ENCODE data around the gene SLC36A4.
"Not testable (repeated sequence)": the region's sequence is repeated elsewhere in the genome, so short reads cannot be mapped to it uniquely, and the experiment has no call there.

SLC36A4 gene

DNA sequence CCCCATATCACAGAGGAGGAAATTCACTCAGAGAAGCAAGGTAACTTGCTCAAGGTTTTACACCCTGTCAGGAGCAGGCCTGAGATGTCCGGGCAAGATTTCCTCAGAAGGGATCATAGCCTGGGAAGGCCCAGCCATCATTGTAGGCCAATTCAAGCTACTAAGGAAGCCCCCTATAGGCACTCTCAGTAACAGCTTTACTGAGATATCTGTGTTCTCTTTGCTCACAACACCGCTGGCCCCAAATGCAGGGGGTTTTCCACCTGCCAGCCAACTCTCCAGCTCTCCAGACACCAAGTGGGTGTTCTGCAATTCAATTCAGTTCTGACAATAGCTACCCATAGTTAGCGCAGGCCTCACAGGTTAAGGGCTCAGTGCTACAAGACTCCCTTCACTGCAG, 84.0 kb downstream of the SLC36A4 start:
- Histone ChIP-seq H3K4me2 (ENCODE audit: low read length, poor library complexity, severe bottlenecking) (no peak overlapping the region), H3K4me1 (ENCODE audit: control insufficient read depth, insufficient read depth, low read depth, low read length) (peaks cover 1% of the 10 kb centered on the region), H3K4me3 (ENCODE audit: insufficient read depth in 1 of 2, low read depth in 1 of 2, low read length in 2 of 2) (no peak overlapping the region), H3K27me3 (ENCODE audit: control insufficient read depth in 1 of 2, insufficient read depth in 1 of 2, low read length in 2 of 2) (peaks cover 0 to 5% of the 10 kb centered on the region in 2 experiments), H2AFZ (ENCODE audit: low read depth, low read length) (no peak overlapping the region), H3K36me3 (ENCODE audit: control insufficient read depth in 1 of 2, insufficient read depth in 2 of 2, low read depth in 1 of 2, low read length in 2 of 2) (no peaks in the 10 kb centered on the region), H2BK12ac (ENCODE audit: low read length in 2 of 2) (no peak overlapping the region), H3K79me1 (replicated peaks; ENCODE audit: low read length, poor library complexity, severe bottlenecking) (no peaks in the 10 kb centered on the region), H3K27ac (ENCODE audit: low read length, poor library complexity, severe bottlenecking) (no peak overlapping the region), H3K23ac (ENCODE audit: low read length in 2 of 2) (no peak overlapping the region), H3K14ac (ENCODE audit: low read length in 2 of 2) (no peak overlapping the region), H3K4ac (ENCODE audit: low read depth in 1 of 2, low read length in 2 of 2) (no peak overlapping the region), H3K9ac (ENCODE audit: low read length) (no peak overlapping the region), H4K8ac (ENCODE audit: low read length) (no peak overlapping the region), H2BK15ac (ENCODE audit: low read depth, poor library complexity, severe bottlenecking) (no peak overlapping the region), H2BK120ac (ENCODE audit: low read depth, low read length) (no peak overlapping the region), H2AK5ac (ENCODE audit: low read length, severe bottlenecking) (no peak overlapping the region), H3K9me3 (ENCODE audit: control insufficient read depth, low read length) (peaks cover 3% of the 10 kb centered on the region), H2BK5ac (ENCODE audit: low read depth, low read length, poor library complexity, severe bottlenecking) (no peak overlapping the region), H4K91ac (ENCODE audit: low read length) (no peak overlapping the region), H3K18ac (ENCODE audit: low read depth in 1 of 2, low read length in 2 of 2) (no peak overlapping the region)
- 63% methylated on average over 3 of the region's 3 CpGs for WGBS
- DNase-seq = no peak

DNA sequence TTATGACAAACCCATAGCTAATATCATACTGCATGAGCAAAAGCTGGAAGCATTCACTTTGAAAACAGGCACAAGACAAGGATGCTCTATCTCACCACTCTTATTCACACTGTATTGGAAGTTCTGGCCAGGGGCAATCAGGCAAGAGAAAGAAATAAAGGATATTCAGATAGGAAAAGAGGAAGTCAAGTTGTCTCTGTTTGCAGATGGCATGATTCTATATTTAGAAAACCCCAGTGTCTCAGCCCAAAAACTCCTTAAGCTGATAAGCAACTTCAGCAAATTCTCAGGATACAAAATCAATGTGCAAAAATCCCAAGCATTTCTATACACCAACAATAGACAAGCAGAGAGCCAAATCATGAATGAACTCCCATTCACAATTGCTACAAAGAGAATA, 86.6 kb downstream of the SLC36A4 start:
- H3K4me1 ChIP-seq (ENCODE audit: control insufficient read depth, insufficient read depth, low read depth, low read length); H3K18ac ChIP-seq (ENCODE audit: low read depth in 1 of 2, low read length in 2 of 2); H2AK5ac ChIP-seq (ENCODE audit: low read length, severe bottlenecking); H3K36me3 ChIP-seq (ENCODE audit: control insufficient read depth in 1 of 2, insufficient read depth in 2 of 2, low read depth in 1 of 2, low read length in 2 of 2); H3K79me1 ChIP-seq (replicated peaks; ENCODE audit: low read length, poor library complexity, severe bottlenecking); H2BK15ac ChIP-seq (ENCODE audit: low read depth, poor library complexity, severe bottlenecking); H3K9ac ChIP-seq (ENCODE audit: low read length); H3K4ac ChIP-seq (ENCODE audit: low read depth in 1 of 2, low read length in 2 of 2); DNase-seq; H4K8ac ChIP-seq (ENCODE audit: low read length); H4K91ac ChIP-seq (ENCODE audit: low read length); H3K14ac ChIP-seq (ENCODE audit: low read length in 2 of 2); H2BK120ac ChIP-seq (ENCODE audit: low read depth, low read length); H2AFZ ChIP-seq (ENCODE audit: low read depth, low read length); H3K4me3 ChIP-seq (ENCODE audit: insufficient read depth in 1 of 2, low read depth in 1 of 2, low read length in 2 of 2); H3K23ac ChIP-seq (ENCODE audit: low read length in 2 of 2); H2BK12ac ChIP-seq (ENCODE audit: low read length in 2 of 2); H3K27ac ChIP-seq (ENCODE audit: low read length, poor library complexity, severe bottlenecking); H3K4me2 ChIP-seq (ENCODE audit: low read length, poor library complexity, severe bottlenecking); H3K27me3 ChIP-seq (ENCODE audit: control insufficient read depth in 1 of 2, insufficient read depth in 1 of 2, low read length in 2 of 2); H3K9me3 ChIP-seq (ENCODE audit: control insufficient read depth, low read length); H2BK5ac ChIP-seq (ENCODE audit: low read depth, low read length, poor library complexity, severe bottlenecking): not testable (repeated sequence)

DNA sequence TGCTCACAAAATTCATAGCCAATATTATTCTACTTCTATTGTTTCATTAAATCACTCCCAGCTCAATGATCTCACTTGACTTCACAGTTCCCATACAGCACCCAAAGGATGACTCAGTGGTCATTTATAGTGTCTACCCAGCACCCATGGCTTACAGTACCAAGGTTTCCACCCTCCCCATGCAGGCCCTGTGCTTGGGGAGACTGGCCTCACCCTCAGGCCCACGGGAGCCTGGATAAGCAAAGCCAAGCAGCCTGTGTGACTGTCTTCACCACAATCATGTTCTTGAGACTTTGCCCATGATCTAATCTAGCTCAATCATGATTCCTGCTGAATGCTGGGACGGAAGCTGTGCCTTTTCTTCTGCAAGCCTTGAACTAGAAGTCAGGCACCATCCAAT, 97.6 kb downstream of the SLC36A4 start:
- H2AFZ ChIP-seq (ENCODE audit: low read depth, low read length) = no peak overlapping the region
- no peak overlapping the region for H3K14ac ChIP-seq (ENCODE audit: low read length in 2 of 2)
- H3K79me1 ChIP-seq (replicated peaks; ENCODE audit: low read length, poor library complexity, severe bottlenecking) = no peaks in the 10 kb centered on the region
- no peak overlapping the region for H3K23ac ChIP-seq (ENCODE audit: low read length in 2 of 2)
- H3K9ac ChIP-seq (ENCODE audit: low read length) = peak overlapping the region; percentile 48
- H2BK5ac ChIP-seq (ENCODE audit: low read depth, low read length, poor library complexity, severe bottlenecking) = no peak overlapping the region
- no peak overlapping the region for H4K91ac ChIP-seq (ENCODE audit: low read length)
- no peak overlapping the region for H2BK15ac ChIP-seq (ENCODE audit: low read depth, poor library complexity, severe bottlenecking)
- H3K4me3 ChIP-seq (ENCODE audit: insufficient read depth in 1 of 2, low read depth in 1 of 2, low read length in 2 of 2) = no peak overlapping the region
- H3K27me3 ChIP-seq (ENCODE audit: control insufficient read depth in 1 of 2, insufficient read depth in 1 of 2, low read length in 2 of 2) = no peaks in the 10 kb centered on the region
- no peak overlapping the region for H3K27ac ChIP-seq (ENCODE audit: low read length, poor library complexity, severe bottlenecking)
- H2BK12ac ChIP-seq (ENCODE audit: low read length in 2 of 2) = no peak overlapping the region
- WGBS = 74% methylated on average over 2 of the region's 2 CpGs
- H4K8ac ChIP-seq (ENCODE audit: low read length) = no peak overlapping the region
- no peaks in the 10 kb centered on the region for H3K36me3 ChIP-seq (ENCODE audit: control insufficient read depth in 1 of 2, insufficient read depth in 2 of 2, low read depth in 1 of 2, low read length in 2 of 2)
- no peak overlapping the region for H2BK120ac ChIP-seq (ENCODE audit: low read depth, low read length)
- no peak for DNase-seq
- H3K9me3 ChIP-seq (ENCODE audit: control insufficient read depth, low read length) = no peaks in the 10 kb centered on the region
- H3K4me2 ChIP-seq (ENCODE audit: low read length, poor library complexity, severe bottlenecking) = no peak overlapping the region
- H3K4me1 ChIP-seq (ENCODE audit: control insufficient read depth, insufficient read depth, low read depth, low read length) = peaks cover 1% of the 10 kb centered on the region
- H3K4ac ChIP-seq (ENCODE audit: low read depth in 1 of 2, low read length in 2 of 2) = no peak overlapping the region
- H2AK5ac ChIP-seq (ENCODE audit: low read length, severe bottlenecking) = no peak overlapping the region
- no peak overlapping the region for H3K18ac ChIP-seq (ENCODE audit: low read depth in 1 of 2, low read length in 2 of 2)

DNA sequence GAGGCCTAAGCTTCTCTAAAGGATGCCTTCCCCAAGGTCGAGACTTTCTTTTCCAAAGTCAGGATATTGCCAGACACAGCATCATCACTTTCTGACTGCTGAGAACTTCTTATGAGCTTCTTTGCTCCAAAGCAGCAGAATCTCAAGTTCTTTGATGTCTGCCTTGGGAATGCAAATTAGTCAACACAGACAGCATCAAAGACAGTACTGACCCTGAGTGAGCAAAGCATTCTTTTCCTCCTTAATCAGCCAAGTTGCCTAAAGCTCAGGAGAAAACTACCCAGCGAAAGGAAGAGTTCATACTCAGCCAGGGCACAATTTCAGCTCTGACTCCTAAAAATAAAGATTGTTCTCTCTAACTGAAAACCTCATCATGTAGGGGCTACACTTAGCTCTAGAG, 98.0 kb downstream of the SLC36A4 start:
- H3K79me1 ChIP-seq (replicated peaks; ENCODE audit: low read length, poor library complexity, severe bottlenecking) = no peaks in the 10 kb centered on the region
- H2BK15ac ChIP-seq (ENCODE audit: low read depth, poor library complexity, severe bottlenecking) = no peak overlapping the region
- no peak overlapping the region for H2BK5ac ChIP-seq (ENCODE audit: low read depth, low read length, poor library complexity, severe bottlenecking)
- no peak overlapping the region for H3K14ac ChIP-seq (ENCODE audit: low read length in 2 of 2)
- H3K36me3 ChIP-seq (ENCODE audit: control insufficient read depth in 1 of 2, insufficient read depth in 2 of 2, low read depth in 1 of 2, low read length in 2 of 2) = no peaks in the 10 kb centered on the region
- no peak overlapping the region for H3K27ac ChIP-seq (ENCODE audit: low read length, poor library complexity, severe bottlenecking)
- no peak overlapping the region for H2BK12ac ChIP-seq (ENCODE audit: low read length in 2 of 2)
- H4K8ac ChIP-seq (ENCODE audit: low read length) = no peak overlapping the region
- no peaks in the 10 kb centered on the region for H3K9me3 ChIP-seq (ENCODE audit: control insufficient read depth, low read length)
- no peak overlapping the region for H3K4ac ChIP-seq (ENCODE audit: low read depth in 1 of 2, low read length in 2 of 2)
- H4K91ac ChIP-seq (ENCODE audit: low read length) = no peak overlapping the region
- no peak overlapping the region for H2BK120ac ChIP-seq (ENCODE audit: low read depth, low read length)
- H3K4me1 ChIP-seq (ENCODE audit: control insufficient read depth, insufficient read depth, low read depth, low read length) = peaks cover 1% of the 10 kb centered on the region
- no peak overlapping the region for H3K23ac ChIP-seq (ENCODE audit: low read length in 2 of 2)
- H3K9ac ChIP-seq (ENCODE audit: low read length) = peak overlapping the region; percentile 48
- DNase-seq = no peak
- no peak overlapping the region for H2AK5ac ChIP-seq (ENCODE audit: low read length, severe bottlenecking)
- 49% methylated on average over 2 of the region's 2 CpGs for WGBS
- no peak overlapping the region for H2AFZ ChIP-seq (ENCODE audit: low read depth, low read length)
- H3K4me3 ChIP-seq (ENCODE audit: insufficient read depth in 1 of 2, low read depth in 1 of 2, low read length in 2 of 2) = no peak overlapping the region
- H3K18ac ChIP-seq (ENCODE audit: low read depth in 1 of 2, low read length in 2 of 2) = no peak overlapping the region
- H3K27me3 ChIP-seq (ENCODE audit: control insufficient read depth in 1 of 2, insufficient read depth in 1 of 2, low read length in 2 of 2) = no peaks in the 10 kb centered on the region
- H3K4me2 ChIP-seq (ENCODE audit: low read length, poor library complexity, severe bottlenecking) = no peak overlapping the region
